Fibroblast of skin of back (primary cell): ENCODE results near the gene EXOSC10. TPM values are rescaled to one million over a fixed set of nuclear protein-coding genes. Genes with fewer than 3 reads are reported as not detected.
A peak's percentile ranks its signal among the peaks of the same experiment; 100 is the strongest.

Experiments
- DNase-seq: peaks from one replicate; pipeline ENCODE4 v3.0.0-alpha.2; 2013
- polyA plus RNA-seq, 2 experiments: library from polyadenylated mRNA; unstranded; fragments of 120-200 nt; gene quantifications; one replicate each; pipeline ENCODE4 v1.2.1, GENCODE V29; 2013; ENCODE audit not compliant: insufficient read length in 2 of 2

Gene EXOSC10
- polyA plus RNA-seq (2013, experiment 1 of 2; ENCODE audit: insufficient read length): 71.0 TPM
- 45.7 TPM for polyA plus RNA-seq (2013, experiment 2 of 2; ENCODE audit: insufficient read length)

GRCh38 chr1:11099310-11100148 lies at the start of gene EXOSC10:
Gene EXOSC10, minus strand, starts transcription at chr1:11099869. Its CDS starts 38 bp downstream, at chr1:11099831.
- DNase-seq: peak; percentile 87

GRCh38 chr1:11147197-11147770 lies 47.6 kb upstream of the EXOSC10 start:
- DNase-seq: peak; percentile 10

DNA sequence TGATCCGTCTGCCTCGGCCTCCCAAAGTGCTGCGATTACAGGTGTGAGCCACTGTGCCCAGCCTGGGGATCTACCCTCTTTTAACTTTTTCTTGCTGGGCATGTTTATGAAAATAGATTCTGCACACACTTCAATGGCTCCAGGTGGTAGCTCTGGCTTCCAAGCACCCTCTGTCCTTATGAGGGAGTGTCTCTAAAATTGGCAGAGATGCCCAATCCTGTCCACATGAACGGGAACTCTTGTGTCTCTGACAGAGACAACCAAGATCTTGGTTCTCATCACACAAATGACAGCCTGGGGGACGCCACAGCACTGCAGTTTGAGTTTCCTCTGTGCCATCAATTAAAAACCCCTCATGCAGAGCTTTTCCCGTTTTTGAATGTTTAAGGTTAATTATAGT lies 46.1 kb upstream of the EXOSC10 start:
- no peak for DNase-seq

- no peak for DNase-seq
Measured at GRCh38 chr1:11144570-11145256, 45.0 kb upstream of the EXOSC10 start.

DNA sequence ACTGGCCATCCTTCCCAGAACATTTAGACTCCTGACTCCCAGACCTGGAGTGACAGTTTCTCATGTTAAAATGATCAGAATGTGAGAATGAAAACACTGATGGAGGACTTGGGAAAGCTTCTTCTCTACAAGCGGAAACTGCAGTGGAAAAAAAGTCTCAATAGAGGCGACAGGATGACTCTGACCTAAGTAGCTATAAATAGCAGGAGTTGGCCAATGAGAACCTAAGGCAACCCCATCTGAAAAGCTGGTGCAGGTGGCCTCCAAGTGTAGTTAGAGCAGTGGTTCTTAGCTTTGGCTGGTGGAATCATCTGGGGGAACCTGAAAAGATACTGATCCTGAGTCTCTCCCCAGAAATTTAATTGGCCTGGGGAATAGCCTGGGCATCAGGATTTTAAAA lies 44.2 kb upstream of the EXOSC10 start:
- DNase-seq: no peak

DNA sequence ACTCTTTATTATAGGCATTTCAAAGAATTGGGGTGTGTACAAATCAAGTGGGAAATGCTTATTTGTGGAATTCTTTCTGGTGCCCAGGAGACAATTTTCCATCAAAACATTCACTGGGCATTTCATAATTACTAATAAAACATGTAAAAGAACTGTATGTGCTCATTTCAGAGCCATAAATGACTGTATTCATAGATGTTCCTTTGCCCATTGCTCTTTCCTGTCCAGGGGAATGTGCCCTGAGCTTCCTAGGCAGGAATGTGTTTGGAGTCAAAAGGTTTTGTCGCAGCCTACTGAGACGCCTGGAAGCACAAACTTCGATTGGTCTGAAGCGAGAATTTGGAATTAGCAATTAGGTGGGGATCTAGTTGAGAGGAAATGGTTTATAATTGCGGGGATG lies 43.7 kb upstream of the EXOSC10 start:
- DNase-seq: no peak

- DNase-seq: no peak
Measured at GRCh38 chr1:11142618-11143391, 43.1 kb upstream of the EXOSC10 start.

- no peak for DNase-seq
Measured at GRCh38 chr1:11138952-11139351, 39.3 kb upstream of the EXOSC10 start.

DNA sequence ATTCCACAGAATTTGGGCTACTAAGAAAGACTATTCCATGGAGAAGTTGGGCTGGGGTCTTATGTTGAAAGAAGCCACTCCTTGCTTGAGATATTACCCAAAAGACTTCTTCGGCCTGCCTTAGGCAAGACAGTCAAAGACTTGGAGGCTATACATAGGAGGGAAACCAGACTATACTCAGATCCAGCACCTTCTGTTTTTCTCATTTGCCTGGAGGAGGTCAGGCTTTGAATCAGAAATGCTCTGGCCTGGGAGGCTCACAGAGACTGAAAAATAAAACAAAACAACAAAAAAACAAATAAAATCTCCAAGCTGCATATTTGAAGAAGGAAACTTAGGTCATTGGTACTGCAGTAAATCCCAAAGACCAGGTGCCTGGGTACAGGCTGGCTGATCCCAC lies 38.4 kb upstream of the EXOSC10 start:
- no peak for DNase-seq

DNA sequence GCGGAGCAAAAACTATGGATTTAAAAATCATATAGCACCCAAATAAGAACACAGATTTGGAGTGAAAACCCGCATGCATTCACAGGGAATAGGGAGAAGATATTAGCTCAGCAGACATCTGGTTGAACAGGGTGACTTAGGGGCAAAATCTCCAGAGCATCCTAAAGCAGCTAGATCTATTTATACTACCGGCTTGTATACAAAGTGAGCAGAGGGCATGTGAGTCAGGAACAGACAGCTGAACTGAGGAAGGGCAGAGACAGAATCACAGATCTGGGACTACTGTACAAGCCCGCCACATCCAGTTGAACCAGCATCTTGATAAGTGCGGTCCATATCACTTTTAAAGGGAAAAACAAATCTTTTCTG lies 35.2 kb upstream of the EXOSC10 start:
- DNase-seq: no peak

GRCh38 chr1:11134251-11134897 lies 34.7 kb upstream of the EXOSC10 start:
- peak; percentile 26 for DNase-seq

- DNase-seq: no peak
Measured at GRCh38 chr1:11132563-11133293, 33.1 kb upstream of the EXOSC10 start.

GRCh38 chr1:11131816-11132215 lies 32.1 kb upstream of the EXOSC10 start:
- no peak for DNase-seq

- DNase-seq: no peak
Measured at GRCh38 chr1:11130406-11130805, 30.7 kb upstream of the EXOSC10 start.

DNA sequence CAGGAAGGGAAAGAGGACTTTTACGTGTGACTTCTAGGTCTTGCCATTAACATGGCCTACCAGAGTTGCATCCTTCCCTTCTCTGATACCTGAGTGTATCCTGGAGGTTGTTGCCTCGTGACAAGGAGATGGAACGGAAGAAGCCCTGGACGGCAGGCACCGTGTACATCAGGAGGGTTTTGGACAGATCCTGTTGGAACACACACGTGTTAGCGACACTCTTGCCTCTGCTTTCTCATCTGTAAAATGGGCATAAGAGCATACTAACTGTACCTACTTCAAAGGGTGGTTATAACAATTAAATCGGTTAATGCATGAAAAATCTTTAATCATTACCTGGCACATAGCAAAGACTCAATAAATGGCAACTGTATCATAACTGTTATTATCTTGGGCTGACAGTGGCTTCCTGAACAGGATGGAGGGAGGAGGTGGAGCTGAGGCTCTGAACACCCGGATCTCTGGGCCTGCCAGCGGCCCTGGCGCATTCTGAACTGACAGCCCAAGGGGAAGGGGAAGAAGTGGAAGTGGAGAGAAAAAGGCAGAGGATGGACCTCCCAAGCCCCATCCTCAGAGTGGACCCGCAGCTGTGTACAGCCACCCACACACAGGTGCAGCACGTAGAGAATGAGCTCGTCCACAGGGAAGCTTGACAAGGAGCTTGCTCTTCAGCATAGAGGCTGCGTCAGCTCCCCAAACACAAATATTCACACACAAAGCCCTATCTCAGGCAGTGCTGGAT lies 30.2 kb upstream of the EXOSC10 start:
- DNase-seq: no peak

DNA sequence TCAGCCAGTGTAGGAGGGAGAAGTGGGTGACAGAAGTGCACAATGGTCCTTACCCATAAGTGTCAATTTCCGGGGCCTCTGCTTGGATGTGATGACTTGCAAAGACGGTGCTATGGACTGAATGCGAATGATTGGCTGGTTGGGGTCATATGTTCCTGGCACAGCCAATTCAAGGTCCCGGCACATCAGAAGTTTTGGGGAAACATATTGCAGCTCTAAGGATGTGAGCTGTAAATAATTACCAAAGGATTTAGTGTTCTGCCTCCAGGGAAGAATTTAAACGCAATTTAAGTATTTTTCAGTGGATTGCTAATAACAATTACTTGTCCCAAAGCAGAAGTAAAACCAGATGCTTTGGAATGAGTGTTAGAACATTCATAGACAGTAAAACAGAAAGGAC lies 26.9 kb upstream of the EXOSC10 start:
- DNase-seq: no peak

DNA sequence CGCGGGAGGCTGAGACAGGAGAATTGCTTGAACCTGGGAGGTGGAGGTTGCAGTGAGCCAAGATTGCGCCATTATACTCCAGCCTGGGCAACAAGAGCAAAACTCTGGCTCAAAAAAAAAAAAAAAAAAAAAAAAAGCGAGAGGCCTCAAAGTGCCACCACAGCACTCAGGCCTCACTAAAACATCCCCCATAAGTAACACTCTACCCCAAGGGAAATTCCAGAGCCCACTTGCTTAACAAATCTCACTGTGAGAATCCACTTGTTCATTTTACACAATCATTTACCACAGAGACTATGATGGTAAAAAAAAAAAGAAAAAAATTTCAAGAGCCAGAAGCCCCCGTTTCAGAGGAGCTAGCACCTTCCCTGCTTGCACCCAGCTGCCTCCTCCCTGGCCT lies 26.3 kb upstream of the EXOSC10 start:
- no peak for DNase-seq

DNA sequence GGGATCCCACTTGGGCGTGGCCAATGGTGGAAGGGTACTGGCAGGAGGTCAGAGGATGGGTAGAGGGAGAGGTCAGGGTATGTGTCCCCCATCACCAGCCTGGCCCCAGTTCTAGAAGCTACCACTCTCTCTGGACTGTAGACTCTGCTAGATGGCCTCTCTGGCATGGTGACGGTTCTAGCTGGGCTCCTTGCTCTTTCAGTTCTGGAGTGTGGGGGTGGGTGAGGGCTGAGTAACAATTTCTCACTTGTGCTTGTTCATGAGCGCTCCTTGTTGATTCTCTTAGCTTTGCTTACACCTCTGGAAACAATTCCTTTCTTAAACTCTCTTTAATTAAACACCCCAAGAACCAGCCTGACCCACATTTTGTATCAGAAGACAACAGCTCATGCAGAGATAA lies 25.3 kb upstream of the EXOSC10 start:
- no peak for DNase-seq

DNA sequence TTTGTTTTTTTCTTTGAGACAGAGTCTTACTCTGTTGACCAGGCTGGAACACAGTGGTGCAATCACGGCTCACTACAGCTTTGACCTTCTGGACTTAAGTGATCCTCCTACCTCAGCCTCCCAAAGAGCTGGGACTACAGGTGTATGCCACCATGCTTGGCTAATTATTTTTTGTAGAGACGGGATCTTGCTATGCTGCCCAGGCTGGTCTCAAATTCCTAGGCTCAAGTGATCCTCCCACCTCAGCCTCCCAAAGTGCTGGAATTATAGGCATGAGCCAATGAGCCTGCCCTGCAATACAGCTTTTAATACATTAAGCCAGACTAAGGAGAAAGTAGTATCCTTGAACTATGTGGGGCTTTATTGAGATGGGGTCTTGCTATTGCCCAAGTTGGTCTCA lies 16.6 kb upstream of the EXOSC10 start:
- no peak for DNase-seq

GRCh38 chr1:11114966-11115365 lies 15.3 kb upstream of the EXOSC10 start:
- no peak for DNase-seq
